HG02884 (cell line): ENCODE results near the gene ADGRG6.
A peak's percentile ranks its signal among the peaks of the same experiment; 100 is the strongest.

ENCODE experiments used
- ATAC-seq: cut with Tn5 transposase; IDR thresholded peaks from one replicate; pipeline ENCODE4 v1.9.1; 2021; ENCODE audit warnings: mild to moderate bottlenecking, moderate library complexity; ENCODE audit not compliant: unreplicated experiment

The ADGRG6 gene

DNA sequence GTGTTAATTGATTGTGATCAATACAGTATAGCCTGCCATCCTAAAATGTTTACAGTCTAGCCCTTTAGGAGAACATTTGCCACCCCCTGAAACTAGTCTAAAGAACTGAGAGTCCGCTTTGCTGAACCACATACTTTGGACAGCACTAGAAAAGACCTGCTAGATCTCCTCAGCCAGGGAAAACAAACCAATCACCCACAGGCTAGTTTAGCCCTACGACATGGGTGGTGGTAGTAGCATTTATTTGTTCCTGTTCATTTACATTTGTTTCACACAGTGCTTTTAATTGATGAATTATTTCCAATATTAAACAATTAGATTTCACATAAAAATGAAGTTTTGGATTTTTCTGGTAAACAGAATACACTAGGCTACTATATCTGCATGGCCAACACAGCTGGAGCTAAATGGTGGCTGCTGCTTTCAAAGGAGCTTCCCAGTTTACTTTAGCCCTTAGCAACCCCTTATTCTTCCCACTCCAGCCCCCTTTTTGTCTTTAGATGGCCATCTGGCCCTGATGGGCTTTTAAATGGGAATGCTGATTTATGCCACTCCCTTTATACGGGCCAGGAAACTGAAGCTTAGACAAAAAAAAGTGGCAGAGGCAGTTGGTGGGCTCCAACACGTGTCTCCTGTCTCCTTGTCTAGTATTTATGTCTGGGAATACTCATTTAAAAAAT lies 72.4 kb downstream of the ADGRG6 start:
- ATAC-seq = no peak

DNA sequence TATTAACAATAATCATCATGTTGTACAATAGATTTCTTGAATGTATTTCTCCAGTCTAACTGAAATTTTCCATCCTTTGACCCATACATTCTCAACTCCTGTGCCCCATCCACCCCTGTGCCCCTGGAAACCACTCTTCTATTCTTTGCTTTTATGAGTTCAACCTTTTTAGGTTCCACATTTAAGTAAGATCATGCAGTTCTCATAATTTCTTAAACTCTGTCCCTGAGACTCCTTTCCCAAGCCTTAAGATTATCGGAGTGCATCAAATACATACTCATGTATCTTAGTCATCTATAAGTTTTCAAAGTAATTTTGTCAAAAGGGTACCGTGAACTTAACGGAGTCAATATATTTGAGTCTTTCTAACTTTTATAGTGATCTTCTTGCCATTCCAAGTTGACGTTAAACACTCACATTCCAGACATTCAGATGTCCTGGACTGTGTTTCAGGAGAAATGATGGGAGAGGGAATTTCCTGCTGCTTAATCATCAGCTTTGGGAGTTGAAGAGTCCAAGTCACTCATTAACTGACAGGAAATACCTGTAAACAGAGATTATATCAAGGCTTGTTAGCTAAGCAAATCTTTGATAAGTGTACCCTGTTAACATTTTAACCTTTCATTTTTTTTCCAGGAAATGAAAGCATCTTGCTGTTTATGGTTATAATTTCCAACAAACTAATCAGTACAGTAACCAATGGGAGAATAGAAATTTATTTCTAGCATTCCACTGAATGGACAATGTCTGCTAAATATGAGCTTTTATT lies 73.3 kb downstream of the ADGRG6 start:
- ATAC-seq = no peak

DNA sequence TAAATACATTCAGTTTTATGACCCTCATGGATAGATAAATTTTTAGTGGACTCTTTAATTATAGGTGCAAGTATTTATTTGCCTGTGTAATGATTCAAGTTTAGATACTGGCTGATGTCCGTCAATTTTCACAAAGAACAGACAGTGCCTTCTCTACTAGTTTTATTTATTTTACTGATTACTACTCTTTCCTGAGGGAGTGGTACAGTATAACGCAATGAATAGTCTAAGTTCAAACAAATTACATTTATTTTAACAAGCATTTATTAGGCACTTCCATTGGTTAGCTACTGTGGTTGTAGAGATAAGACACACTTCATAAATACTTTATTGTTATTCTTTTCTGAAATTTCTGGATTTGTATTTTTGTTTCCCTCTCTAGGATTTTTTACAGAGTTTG lies 74.3 kb downstream of the ADGRG6 start:
- no peak for ATAC-seq

DNA sequence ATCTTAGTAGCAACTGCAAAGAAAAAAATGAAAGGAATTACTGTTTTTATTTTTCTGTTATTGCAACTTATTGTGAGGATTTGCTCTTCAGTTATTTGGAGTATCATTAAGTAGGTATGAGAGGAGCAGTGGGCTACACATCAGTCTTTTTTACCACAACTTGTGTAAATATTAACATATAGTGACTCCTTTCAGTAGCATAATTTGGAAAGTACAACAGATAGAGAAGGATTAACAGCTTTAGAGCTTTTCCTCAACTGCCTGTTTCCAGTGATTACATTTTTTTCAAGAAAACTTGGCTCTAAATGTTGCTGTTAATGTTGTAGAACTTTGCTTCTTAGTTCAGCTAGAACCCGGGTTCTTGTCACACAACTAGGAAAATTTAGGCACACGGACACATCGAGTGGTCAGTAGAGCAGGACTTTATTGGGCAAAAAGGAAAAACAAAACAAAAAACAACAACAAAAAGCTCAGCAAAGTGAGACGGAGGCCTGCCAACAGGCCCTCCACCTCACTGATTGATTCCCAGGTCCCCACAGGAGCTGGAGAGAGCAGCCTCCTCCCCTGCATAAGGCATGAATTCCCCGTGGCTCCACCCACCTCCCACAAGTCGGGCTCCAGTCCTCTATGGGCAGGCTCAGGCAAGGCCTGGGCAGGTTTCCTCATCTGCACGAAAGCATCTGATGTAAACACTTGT lies 75.1 kb downstream of the ADGRG6 start:
- ATAC-seq = no peak

DNA sequence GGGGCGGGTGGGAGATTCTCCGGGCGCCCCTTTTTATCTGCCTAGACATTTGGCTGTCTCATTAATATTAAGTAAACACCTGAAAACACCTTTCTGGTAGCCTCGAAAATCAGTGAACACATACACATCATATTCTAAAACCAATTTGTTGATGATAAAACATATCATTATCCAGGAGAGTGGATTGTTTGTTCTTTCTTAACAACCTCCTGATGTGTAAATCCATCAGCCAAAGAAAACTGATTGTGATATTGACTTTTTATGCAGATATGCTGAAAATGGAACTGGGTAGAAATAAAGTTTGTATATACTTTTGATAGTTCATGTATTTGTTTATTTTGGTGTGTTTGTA lies 75.7 kb downstream of the ADGRG6 start:
- ATAC-seq = no peak

DNA sequence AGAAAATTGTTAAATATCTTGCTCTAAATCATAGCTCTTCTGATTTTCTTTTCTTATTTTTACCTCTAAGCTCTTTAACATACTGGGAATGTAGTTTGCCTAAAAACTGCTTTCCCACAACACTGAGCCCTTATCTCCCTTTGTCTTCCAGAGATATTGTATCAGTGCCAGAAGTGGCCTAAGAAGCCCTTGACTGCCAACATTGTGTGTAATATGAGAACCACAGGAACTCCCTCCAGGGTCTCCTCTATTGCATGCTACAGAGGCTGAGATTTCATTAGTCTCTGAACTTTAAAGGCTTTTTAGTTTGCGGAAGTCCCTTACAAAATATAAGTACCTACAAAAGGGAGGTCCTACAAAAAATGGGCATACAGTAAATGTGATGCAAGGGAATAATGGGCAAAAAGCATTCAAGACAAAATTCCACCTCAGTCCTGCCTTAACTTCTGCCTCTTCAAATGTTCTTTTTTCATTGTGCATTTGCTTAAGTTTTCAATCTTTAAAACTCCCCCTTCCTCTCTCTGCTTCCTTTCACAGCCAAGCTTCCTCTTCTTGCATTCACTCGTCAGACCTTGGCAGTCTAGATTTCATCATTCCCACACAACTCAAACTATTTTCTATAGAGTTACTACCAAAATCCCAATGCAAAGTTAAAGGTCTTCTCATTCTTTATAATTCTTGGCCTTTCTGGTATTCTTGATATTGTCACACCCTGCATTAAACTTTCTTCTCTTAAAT lies 76.5 kb downstream of the ADGRG6 start:
- ATAC-seq = no peak

DNA sequence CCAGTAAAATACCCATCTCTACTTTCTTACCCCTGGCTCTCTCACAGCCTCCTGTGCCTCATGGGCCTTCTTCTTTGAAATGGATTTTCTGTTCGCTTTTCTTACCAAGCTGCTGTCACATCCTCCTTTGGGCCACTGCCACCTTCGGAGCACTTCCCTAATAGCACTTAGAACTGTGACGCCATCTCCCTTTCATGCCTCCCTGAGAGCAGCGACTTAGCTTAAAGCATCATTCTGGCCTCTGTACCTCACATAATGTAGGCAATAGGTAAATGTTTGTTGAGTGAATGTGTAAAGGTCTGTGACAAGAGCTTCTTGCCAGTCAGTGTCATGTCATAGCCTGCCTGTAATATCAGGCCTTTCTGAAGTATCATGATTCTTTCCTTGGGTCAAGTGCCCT lies 78.8 kb downstream of the ADGRG6 start:
- no peak for ATAC-seq

DNA sequence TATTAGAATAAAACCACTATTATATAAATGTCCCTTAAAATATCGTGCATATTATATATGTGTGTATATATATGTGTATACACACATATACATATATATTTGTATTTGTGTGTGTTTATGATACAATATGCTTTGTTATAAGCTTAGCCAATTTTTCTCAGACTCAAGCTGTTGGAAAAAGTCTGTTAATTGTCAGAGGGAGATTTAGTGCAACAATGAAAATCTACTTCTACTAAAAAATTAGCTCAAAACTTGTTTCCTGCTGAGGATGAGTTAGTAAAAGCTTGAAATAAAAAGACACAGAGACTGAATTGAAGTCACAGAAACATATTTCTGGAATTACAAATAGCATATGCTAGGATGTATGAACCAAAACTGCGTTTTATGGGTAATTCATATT lies 79.4 kb downstream of the ADGRG6 start:
- no peak for ATAC-seq

DNA sequence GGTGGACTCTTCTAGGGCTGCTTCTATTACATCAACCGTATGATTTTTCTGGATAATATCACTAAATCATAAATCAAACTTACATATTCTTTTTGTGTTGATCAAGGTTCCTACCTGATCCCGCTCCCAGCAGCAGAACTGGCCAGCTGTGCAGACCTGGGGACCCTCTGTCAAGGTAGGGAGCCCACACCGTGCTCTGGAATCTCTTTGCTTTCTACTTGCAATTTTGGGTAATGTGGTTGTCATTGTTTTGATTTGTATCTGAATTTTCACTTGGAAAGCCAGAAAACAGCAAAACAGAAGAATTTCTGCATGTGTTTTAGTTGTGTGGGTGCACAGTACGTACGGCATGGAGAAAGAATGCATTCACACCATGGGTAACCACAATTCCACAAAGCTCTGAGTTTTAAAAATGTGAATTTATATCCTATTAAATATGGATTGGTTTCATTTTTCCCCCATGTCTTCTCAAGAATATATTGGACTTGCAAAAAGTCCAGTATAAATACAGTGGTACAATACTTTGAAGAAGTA lies 80.1 kb downstream of the ADGRG6 start:
- no peak for ATAC-seq

DNA sequence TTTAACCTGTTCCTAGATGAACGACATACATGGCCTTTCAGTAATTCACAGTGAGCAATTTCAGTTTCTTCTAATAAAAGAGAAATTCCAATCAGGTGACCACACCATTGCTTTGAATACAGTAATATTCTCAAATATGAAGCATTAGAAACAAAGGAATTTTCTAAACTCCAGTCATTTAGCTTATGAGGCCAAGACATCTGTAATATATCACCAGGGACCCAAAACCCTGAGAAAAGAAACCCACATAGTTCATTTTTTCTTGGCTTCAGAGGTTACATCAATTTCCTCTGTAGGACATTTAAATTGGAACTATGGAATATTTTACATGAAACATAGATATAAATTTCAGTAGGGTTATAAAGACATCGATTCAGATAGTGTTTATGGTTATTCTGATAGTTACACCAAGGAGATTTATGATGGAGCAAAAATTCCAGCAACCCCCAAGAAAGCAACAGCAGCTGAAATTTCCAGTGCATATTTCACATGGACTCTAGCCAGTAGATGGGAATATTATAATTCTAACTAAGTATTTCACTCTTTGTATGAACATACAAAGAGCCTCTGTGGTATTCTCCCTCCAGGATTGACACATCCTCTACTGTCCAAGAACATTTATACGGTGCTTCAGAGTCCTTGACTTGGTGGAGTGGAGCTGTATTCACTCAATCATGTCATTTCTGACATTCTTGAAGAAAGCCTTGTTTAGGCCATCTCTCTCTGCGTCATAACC lies 82.9 kb downstream of the ADGRG6 start:
- ATAC-seq = no peak

DNA sequence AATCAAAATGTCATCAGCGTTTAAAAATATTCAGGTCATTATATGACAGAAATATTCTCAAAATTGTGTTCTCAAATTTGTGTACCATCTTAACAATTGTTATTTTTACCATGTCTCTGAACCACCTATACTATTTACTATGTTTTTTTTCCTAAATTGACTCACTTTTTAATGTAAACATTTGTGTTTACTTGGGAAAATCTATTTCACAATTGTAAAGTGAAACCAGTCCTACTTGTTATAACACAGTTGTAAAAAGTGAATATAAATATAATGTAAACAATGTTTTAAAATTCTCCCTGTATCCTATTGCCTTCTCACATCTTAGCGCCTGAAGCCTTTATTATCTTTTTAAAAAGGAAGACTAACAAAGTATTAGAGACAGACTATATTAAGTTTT lies 83.5 kb downstream of the ADGRG6 start:
- no peak for ATAC-seq

DNA sequence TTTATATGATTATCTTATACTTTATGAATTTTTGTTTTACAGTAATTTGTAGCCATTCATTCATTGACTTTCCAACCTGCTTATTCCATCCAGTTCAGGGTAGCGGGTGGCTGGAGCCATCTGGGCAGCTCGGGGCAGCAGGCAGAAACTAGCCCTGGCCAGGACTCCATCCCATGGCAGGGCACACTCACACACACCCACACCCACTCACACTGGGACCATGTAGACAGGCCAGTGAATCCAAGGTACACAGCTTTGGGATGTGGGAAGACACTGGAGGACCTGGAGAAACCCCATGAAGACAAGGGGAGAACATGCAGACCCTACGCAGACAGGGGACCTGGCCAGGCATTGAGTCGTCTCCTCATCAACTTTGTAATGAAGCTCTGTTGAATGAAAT lies 84.8 kb downstream of the ADGRG6 start:
- ATAC-seq = no peak

DNA sequence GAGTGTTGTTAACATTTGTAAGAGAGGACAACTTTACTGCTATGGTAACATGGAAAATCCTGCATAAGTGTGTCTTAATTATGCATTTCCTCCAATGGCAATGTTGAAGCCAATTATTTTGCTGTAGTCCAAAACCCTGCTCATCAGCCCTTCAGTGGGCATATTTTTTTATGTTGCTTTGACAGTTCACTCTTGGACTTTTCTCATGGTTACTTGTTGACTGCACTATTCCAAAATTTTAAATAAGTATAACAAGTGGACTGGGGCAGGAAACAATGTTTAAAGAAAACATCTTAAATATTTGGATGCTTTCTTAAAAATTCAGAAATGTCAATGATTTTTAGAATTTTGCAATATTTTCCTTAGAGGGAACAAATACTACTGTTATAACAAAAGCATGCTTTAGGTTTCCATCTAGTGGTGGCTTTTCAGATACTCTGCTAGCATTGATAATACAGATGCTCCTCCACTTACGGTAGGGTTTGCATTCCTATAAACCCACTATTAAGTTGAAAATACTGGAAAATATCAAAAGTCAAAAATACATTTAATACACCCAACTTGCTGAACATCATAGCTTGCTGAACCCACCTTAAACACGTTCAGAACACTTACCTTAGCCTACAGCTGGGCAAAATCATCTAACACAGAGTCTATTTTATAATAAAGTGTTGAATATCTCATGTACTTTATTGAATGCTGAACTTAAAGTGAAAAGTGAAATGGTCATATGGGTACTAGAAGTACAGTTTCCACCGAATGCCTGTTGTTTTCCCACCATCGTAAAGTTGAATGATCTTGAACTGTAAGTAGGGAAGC lies 86.4 kb downstream of the ADGRG6 start:
- ATAC-seq = peak; percentile 51

DNA sequence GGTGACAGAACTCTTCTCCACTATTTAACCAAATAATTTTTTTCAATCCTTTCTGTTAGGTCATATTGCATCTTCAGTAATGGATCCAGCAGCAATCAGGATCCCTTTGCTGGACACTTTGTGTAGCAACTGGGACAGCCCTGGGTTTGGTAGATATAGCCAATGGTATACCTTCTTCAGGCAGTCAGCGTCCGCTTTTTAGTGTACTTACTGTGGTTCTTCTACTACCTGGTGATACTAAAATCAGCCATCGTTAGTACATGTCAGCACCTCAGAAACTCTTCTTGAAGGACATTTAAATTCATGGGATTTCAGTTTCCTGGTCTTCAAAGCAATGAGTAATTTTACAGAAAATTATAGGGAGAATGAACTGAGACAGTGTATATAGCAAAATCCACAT lies 93.5 kb downstream of the ADGRG6 start:
- ATAC-seq = peak; percentile 2

DNA sequence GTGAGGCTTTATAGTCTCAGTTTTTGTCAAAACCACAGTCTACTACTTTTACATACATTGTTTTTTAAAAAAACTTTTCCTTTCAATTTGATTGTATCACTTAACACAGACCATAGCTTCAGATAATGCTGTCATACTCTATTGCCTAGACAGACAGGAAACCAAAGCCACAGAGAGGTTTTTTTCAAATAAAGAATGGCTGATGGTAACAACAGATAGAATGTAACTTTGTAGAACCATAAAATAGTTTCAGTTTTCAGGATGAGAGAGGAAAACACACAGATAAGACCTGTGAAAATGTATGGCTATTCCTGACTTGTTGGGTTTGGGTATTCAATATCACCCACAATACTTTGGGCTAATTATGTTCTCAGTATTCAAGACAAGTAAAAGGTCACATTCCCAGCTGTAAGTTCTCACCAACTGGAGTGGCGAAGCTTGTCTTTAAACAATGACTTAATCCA lies 94.0 kb downstream of the ADGRG6 start:
- peak; percentile 98 for ATAC-seq

DNA sequence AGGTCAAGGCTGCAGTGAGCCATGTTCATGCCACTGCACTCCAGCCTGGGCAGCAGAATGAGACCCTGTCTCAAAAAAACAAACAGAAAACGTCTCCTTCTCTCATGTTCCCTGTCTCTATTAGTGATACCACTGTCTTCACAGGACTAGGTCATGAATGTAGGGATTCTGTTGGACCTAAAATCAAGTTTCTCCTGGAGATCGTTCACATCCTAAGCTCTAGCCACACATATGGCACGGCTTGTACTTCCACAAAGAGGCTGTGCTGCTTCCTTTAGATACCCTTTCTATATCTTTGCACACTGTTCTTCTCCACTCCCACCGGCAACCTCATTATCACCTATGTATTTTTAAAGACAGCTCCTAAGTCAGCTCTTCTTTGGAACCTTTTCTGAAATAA lies 96.5 kb downstream of the ADGRG6 start:
- ATAC-seq = no peak

DNA sequence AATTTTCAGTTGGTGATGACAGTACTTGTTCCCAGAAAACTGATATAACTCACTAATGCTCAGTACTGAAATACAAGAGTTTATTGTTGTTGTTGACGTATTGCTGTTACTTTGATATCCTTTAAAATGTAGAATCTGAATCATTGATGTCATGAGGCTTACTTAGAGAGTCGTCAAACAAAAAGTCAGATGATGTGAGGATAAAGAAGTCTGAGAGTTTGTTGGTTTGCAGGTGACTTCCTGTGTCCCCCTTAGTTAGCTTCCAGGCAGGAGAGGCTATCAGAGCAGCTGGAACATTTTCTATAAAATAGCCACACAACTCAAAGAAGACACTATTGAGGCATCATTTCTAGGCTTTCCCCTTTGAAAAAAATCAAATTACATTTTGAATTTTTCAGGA lies 97.9 kb downstream of the ADGRG6 start:
- ATAC-seq = no peak

DNA sequence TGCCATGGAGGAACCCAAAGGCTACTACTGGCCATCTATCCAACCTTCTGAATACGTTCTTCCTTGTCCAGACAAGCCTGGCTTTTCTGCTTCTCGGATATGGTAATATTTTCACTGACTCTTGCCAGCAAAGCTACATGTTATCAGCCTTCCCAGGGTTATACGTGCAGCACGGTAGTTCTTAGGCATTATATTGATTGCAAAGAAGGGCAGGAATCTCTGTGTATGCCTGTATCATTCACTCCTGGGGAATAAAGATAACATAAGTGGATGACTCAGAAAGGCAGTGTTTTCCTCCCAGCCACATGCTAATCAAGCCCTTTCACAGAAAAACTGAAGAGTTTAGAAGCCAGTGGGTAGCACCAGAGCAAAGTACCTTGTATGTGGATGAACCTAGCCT lies 98.7 kb downstream of the ADGRG6 start:
- ATAC-seq = no peak

DNA sequence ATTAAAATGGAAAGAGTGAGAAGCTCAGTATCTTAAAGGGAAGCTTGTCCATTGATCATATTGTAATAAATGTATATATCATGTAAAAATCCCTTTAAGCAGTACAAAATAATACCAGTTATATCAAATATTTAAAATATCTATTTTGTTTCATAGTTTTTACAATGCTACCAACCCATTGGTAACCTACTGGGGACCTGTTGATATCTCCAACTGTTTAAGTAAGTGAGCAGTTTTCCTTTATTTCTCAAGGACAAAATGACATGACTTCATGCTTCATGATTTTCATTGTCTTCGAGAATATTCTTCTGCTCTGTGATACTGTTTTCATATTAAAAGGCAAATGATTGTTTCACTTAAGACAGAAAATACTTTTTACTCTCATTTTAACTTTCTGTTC lies 100.0 kb downstream of the ADGRG6 start:
- ATAC-seq = no peak

DNA sequence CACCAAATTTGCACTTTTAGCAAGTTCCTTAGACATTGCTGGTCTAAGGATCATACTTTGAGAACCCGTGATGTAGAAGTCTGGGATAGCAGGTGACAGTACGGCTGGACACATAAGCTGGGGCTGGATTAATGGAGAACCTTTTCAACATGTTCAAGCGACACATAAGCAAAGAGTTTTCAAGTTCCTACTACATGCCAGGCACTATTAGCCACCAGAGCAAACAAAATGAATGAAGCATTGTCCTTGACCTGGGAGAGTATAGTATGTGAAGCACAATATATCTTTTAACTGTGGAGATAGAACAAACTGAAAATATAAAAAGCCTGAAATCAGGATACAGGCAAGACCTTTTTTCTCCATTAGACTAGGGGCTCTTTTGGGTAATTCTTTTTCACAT lies 102.9 kb downstream of the ADGRG6 start:
- no peak for ATAC-seq
